ENCODE results near the gene RECQL. TPM values are rescaled to one million over a fixed set of nuclear protein-coding genes. Genes with fewer than 3 reads are reported as not detected.
A peak's percentile ranks its signal among the peaks of the same experiment; 100 is the strongest.

RECQL gene
- 28.5 and 57.8 TPM in 2 replicates for total RNA-seq

- DNase-seq (ENCODE audit: extremely low read depth, low read depth, low spot score), result peak; percentile 96
These were observed at the start of gene RECQL, which contains the start of gene GOLT1B for GRCh38 chr12:21501258-21502163. Gene RECQL, minus strand, starts transcription at chr12:21501635. Its CDS starts 2,065 bp downstream, at chr12:21499570. Gene GOLT1B, plus strand, starts transcription at chr12:21501789. Its CDS starts 135 bp downstream, at chr12:21501924.

GRCh38 chr12:21547437-21547836, 46.0 kb upstream of the RECQL start:
- DNase-seq (ENCODE audit: extremely low read depth, low read depth, low spot score), result no peak

GRCh38 chr12:21546716-21547115, 45.3 kb upstream of the RECQL start:
- DNase-seq (ENCODE audit: extremely low read depth, low read depth, low spot score), result no peak

- DNase-seq (ENCODE audit: extremely low read depth, low read depth, low spot score), result no peak
These were observed 44.1 kb upstream of the RECQL start for GRCh38 chr12:21545557-21545956.

- DNase-seq (ENCODE audit: extremely low read depth, low read depth, low spot score), result no peak
These were observed 41.7 kb upstream of the RECQL start for GRCh38 chr12:21543151-21543550.

- no peak for DNase-seq (ENCODE audit: extremely low read depth, low read depth, low spot score)
These were observed 41.0 kb upstream of the RECQL start for GRCh38 chr12:21542403-21542802.

GRCh38 chr12:21541773-21542172, 40.3 kb upstream of the RECQL start:
- DNase-seq (ENCODE audit: extremely low read depth, low read depth, low spot score), result no peak

- no peak for DNase-seq (ENCODE audit: extremely low read depth, low read depth, low spot score)
These were observed 38.4 kb upstream of the RECQL start for GRCh38 chr12:21539797-21540196.

GRCh38 chr12:21538061-21538653, 36.7 kb upstream of the RECQL start:
- DNase-seq (ENCODE audit: extremely low read depth, low read depth, low spot score), result no peak

GRCh38 chr12:21529456-21529855, 28.0 kb upstream of the RECQL start:
- DNase-seq (ENCODE audit: extremely low read depth, low read depth, low spot score), result no peak

GRCh38 chr12:21528953-21529352, 27.5 kb upstream of the RECQL start:
- DNase-seq (ENCODE audit: extremely low read depth, low read depth, low spot score), result no peak

- DNase-seq (ENCODE audit: extremely low read depth, low read depth, low spot score), result no peak
These were observed 26.2 kb upstream of the RECQL start for GRCh38 chr12:21527451-21528180.

GRCh38 chr12:21526721-21527345, 25.4 kb upstream of the RECQL start:
- DNase-seq (ENCODE audit: extremely low read depth, low read depth, low spot score), result no peak

GRCh38 chr12:21526053-21526452, 24.6 kb upstream of the RECQL start, which contains the start of gene SPX:
Gene SPX, plus strand, starts transcription at chr12:21526296. Its CDS starts 177 bp downstream, at chr12:21526473.
- DNase-seq (ENCODE audit: extremely low read depth, low read depth, low spot score), result no peak

- no peak for DNase-seq (ENCODE audit: extremely low read depth, low read depth, low spot score)
These were observed 21.7 kb upstream of the RECQL start for GRCh38 chr12:21523148-21523547.

- DNase-seq (ENCODE audit: extremely low read depth, low read depth, low spot score), result no peak
These were observed 20.1 kb upstream of the RECQL start for GRCh38 chr12:21521541-21521940.

GRCh38 chr12:21518451-21518850, 17.0 kb upstream of the RECQL start:
- no peak for DNase-seq (ENCODE audit: extremely low read depth, low read depth, low spot score)

- no peak for DNase-seq (ENCODE audit: extremely low read depth, low read depth, low spot score)
These were observed 14.8 kb upstream of the RECQL start for GRCh38 chr12:21516281-21516680.

GRCh38 chr12:21509768-21510167, 8.3 kb upstream of the RECQL start:
- no peak for DNase-seq (ENCODE audit: extremely low read depth, low read depth, low spot score)

- DNase-seq (ENCODE audit: extremely low read depth, low read depth, low spot score), result no peak
These were observed 6.4 kb upstream of the RECQL start for GRCh38 chr12:21507849-21508248.

GRCh38 chr12:21505888-21506287, 4.5 kb upstream of the RECQL start:
- DNase-seq (ENCODE audit: extremely low read depth, low read depth, low spot score), result no peak

Data from glomerular endothelial cell (primary cell).